Medulla oblongata (tissue), 1 donor: ENCODE results near the gene OPN1MW3.
"Not testable (repeated sequence)": the region's sequence is repeated elsewhere in the genome, so short reads cannot be mapped to it uniquely, and the experiment has no call there.

Experiments
- DNase-seq: peaks from one replicate; pipeline ENCODE4 v3.0.0-alpha.2; 2015; ENCODE audit errors: extremely low spot score

Gene OPN1MW3

DNA sequence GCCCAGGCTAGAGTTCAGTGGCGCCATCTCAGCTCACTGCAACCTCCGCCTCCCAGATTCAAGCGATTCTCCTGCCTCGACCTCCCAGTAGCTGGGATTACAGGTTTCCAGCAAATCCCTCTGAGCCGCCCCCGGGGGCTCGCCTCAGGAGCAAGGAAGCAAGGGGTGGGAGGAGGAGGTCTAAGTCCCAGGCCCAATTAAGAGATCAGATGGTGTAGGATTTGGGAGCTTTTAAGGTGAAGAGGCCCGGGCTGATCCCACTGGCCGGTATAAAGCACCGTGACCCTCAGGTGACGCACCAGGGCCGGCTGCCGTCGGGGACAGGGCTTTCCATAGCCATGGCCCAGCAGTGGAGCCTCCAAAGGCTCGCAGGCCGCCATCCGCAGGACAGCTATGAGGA lies at the start of gene OPN1MW3:
Gene OPN1MW3, plus strand, starts transcription at position 301 of the 400 bp plus-strand sequence. Its CDS starts 38 bp downstream, at position 339.
- not testable (repeated sequence) for DNase-seq

GRCh38 chrX:154209670-154210418 lies 47.5 kb upstream of the OPN1MW3 start:
- not testable (repeated sequence) for DNase-seq

- not testable (repeated sequence) for DNase-seq
Measured at GRCh38 chrX:154211057-154211456, 46.3 kb upstream of the OPN1MW3 start.

- DNase-seq, result not testable (repeated sequence)
Measured at GRCh38 chrX:154211499-154211898, 45.9 kb upstream of the OPN1MW3 start.

- DNase-seq, result not testable (repeated sequence)
Measured at GRCh38 chrX:154219456-154219855, 37.9 kb upstream of the OPN1MW3 start, which contains the start of gene OPN1MW2. Gene OPN1MW2, plus strand, starts transcription at chrX:154219756. Its CDS starts 60 bp downstream, at chrX:154219816.

- not testable (repeated sequence) for DNase-seq
Measured at GRCh38 chrX:154225292-154225691, 32.1 kb upstream of the OPN1MW3 start.

DNA sequence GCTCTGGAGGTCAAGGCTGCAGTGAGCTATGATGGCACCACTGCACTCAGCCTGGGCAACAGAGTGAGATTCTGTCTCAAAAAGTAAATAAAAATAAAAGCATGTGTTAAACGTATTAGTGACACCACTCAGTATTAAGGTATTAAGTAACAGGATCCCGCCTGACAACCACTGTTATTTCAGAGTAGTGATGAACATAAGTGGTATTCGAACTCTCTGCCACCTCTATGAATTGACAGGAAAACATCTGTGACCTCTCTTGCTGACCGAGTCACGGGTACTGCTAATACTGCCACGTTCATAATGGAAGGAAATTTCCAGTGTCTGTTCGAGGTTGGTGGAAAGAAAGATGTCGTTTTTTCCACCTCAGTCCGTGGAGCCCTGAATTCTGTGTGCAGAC lies 30.7 kb upstream of the OPN1MW3 start:
- DNase-seq, result not testable (repeated sequence)

GRCh38 chrX:154231443-154231842 lies 25.9 kb upstream of the OPN1MW3 start:
- DNase-seq, result not testable (repeated sequence)

GRCh38 chrX:154233620-154234019 lies 23.8 kb upstream of the OPN1MW3 start:
- not testable (repeated sequence) for DNase-seq

GRCh38 chrX:154238939-154239559 lies 18.3 kb upstream of the OPN1MW3 start:
- not testable (repeated sequence) for DNase-seq

- not testable (repeated sequence) for DNase-seq
Measured at GRCh38 chrX:154239982-154240503, 17.3 kb upstream of the OPN1MW3 start.

DNA sequence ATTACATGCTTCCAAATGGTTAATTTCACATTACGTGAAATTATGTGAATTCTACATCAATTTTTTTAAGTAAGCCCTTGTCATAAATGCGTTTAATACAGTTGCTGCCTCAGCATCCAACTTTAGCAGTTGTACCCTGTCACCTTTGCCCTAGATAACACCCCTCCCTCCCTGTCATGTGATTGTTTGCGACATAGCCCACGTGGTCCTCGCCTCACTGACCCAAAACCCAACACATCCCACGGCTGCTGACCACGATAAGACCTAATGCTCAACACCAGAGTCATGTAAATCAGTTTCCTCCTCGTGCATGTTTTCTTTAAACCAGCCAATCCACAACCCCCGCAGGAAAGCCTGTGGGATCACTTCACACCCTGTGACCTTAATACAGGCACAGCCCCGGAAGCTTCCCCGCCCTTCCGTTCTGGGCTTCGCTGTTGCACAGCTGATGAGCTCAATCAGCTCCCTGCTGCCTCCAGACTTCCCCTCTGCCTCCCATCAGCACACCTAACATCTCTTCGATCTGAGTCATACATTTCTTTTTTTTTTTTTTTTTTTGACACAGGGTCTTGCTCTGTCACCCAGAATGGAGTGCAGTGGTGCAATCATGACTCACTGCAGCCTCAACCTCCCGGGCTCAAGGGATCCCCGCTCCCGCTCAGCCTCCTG lies 9.9 kb upstream of the OPN1MW3 start:
- DNase-seq, result not testable (repeated sequence)

- not testable (repeated sequence) for DNase-seq
Measured at GRCh38 chrX:154248076-154248475, 9.3 kb upstream of the OPN1MW3 start.

DNA sequence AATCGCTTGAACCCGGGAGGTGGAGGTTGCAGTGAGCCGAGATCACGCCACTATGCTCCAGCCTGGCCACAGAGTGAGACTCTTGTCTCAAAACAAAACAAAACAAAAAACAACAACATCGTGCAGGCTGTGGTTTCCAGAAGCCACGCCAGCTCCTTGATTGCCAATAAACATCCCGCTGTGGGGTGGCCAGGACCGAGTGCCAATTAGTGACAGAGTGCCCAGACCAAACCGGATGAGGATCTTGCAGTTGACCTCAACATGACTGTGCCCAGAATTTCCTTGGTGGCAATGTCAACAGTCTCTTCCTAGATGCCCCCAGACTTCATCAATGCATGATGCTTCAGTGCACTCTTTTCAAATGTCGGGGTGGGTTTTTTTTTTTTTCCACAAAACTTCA lies 1.3 kb downstream of the OPN1MW3 start:
- not testable (repeated sequence) for DNase-seq

DNA sequence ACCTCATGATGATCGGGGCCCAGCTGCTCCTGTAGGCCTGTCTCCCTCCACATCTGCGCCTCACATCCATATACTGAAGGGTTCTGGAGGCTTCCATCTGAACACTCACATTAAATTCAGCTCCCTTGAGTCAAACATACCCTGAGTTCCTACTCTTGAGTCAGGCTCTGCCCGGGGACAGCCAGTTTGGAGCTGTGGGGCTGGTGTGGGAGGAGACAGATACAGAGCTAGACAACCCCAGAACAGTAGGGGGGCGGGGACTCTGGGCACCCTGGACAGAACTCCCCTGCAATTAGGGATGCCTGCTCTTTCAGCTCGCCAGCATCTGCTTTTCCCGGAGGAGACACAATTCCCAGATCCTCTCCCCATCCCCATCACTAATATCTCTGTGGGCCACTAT lies 5.7 kb downstream of the OPN1MW3 start:
- not testable (repeated sequence) for DNase-seq

GRCh38 chrX:154269245-154269644 lies 11.9 kb downstream of the OPN1MW3 start:
- not testable (repeated sequence) for DNase-seq

DNA sequence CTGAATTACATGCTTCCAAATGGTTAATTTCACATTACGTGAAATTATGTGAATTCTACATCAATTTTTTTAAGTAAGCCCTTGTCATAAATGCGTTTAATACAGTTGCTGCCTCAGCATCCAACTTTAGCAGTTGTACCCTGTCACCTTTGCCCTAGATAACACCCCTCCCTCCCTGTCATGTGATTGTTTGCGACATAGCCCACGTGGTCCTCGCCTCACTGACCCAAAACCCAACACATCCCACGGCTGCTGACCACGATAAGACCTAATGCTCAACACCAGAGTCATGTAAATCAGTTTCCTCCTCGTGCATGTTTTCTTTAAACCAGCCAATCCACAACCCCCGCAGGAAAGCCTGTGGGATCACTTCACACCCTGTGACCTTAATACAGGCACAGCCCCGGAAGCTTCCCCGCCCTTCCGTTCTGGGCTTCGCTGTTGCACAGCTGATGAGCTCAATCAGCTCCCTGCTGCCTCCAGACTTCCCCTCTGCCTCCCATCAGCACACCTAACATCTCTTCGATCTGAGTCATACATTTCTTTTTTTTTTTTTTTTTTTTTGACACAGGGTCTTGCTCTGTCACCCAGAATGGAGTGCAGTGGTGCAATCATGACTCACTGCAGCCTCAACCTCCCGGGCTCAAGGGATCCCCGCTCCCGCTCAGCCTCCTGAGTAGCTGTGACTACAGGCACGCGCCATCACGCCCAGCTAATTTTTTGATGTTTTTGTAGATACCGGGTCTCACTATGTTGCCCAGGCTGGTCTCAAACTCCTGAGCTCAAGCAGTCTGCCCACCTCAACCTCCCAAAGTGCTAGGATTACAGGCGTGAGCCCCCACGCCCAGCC lies 27.3 kb downstream of the OPN1MW3 start:
- DNase-seq, result not testable (repeated sequence)

DNA sequence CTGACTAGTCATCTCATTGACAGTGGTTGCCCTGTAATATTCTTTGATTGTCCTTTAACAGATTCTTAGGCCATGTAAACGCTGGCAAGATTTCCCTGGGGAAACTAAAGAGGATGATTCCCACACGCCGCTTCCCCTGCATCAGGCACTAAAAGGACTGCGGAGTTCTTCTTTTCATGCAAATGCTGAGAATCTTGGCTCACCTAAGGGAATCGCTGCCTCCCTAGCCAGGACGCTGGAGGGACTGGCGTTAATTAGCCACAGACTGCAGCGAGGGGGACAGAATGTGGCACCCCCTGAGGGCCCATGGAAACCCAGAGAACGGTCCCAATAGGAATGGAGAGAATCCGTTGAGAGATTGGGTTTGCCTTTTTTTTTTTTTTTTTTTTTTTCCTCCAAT lies 29.0 kb downstream of the OPN1MW3 start:
- not testable (repeated sequence) for DNase-seq

DNA sequence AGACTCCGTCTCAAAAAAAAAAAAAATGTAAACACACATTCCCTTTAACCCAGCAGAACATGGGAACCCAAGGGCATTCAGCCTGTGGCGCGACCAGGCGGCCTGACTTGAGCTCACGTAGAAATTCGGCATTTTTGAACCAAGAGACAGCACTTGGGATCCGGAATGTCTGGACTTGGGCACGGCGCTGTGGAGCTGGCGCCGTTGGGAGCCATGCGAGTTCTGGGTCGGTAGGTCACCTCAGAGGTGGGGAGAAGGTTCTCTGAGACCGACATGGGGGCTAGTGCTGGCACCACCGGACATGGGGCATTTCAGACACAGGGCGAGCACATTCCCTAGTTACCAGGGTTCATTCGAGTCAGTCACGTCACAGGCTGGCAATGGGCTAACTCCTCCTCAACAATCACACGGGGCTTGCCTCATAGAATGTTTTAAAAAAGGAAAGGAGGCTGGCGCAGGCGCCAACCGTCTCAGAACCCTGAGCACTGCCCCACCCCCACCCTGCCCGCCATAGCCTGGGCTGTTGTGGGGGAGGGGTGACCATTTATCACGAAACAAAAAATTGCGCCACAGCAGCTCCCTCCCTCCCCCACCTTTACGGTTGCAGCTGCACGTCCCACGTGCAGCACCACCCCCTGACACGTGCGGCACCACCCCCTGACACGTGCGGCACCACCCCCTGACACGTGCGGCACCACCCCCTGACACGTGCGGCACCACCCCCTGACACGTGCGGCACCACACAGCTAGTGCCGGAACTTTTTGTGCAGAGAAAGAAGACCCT lies 37.6 kb downstream of the OPN1MW3 start, which contains the start of gene TEX28:
Gene TEX28, minus strand, starts transcription at position 334 of the 784 bp plus-strand sequence. CDS start 3,007 bp downstream, outside the sequence.
- no peak for DNase-seq

DNA sequence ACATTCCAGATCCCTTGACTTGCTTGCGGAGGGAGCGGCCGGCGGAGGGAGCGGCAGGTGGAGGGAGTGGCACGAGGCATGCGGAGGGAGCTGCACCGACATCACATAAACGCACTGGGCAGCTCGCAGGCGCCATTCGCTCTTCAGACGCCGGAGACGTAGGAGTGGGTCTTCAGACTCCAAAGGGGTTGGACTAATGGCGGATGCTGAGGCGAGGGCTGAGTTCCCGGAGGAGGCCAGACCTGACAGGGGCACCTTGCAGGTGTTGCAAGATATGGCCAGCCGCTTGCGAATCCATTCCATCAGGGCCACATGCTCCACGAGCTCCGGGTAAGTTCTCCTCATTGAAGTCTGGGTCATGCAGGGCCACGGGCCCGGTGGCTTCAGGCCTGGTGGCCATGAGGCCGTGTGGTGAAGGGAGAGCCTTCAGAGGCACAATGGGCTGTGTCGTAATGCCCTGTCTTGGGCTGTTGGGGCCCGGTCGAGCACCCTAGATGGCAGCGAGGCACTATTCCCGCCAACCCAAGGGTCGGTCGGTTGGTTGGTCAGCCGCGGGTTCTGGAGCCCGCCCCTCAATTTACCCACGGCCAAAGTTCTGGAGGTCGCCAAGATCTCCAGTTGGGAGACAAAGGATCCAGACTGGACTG lies 38.4 kb downstream of the OPN1MW3 start, which contains the start of gene TKTL1:
Gene TKTL1, plus strand, starts transcription at position 132 of the 647 bp plus-strand sequence. Its CDS starts 65 bp downstream, at position 197.
- no peak for DNase-seq
